DOHH2 (cell line): Measurements from ENCODE around the gene ARHGAP20.

Experiments
- H3F3A ChIP-seq: fragments of 200-600 bp; sonication (generic), shearing (Covaris generic); 2 replicates; pipeline ENCODE4 v1.6.0; 2016; ENCODE audit warnings: antibody characterized with exemption, mild to moderate bottlenecking; ENCODE audit not compliant: control insufficient read depth, insufficient read depth
- H3K27ac ChIP-seq: fragments of 200-600 bp; sonication (generic); 2 replicates; pipeline ENCODE4 v1.5.1; 2014; ENCODE audit warnings: low read depth, mild to moderate bottlenecking, low read length, moderate library complexity
- H3K27me3 ChIP-seq: fragments of 200-600 bp; sonication (generic); 2 replicates; pipeline ENCODE4 v1.6.1; 2014; ENCODE audit warnings: mild to moderate bottlenecking, low read length, mixed read lengths; ENCODE audit not compliant: control insufficient read depth
- H3K36me3 ChIP-seq: fragments of 200-600 bp; sonication (generic); 2 replicates; pipeline ENCODE4 v1.6.1; 2014; ENCODE audit warnings: mild to moderate bottlenecking, low read length, moderate library complexity, mixed read lengths; ENCODE audit not compliant: control insufficient read depth
- H3K4me1 ChIP-seq: fragments of 200-600 bp; sonication (generic); 2 replicates; pipeline ENCODE4 v1.6.1; 2014; ENCODE audit warnings: mild to moderate bottlenecking, low read length, mixed read lengths; ENCODE audit not compliant: control insufficient read depth
- H3K4me2 ChIP-seq: fragments of 200-600 bp; sonication (generic); 2 replicates; pipeline ENCODE4 v1.6.0; 2014; ENCODE audit warnings: mild to moderate bottlenecking, low read length, moderate library complexity
- H3K4me3 ChIP-seq: fragments of 200-600 bp; sonication (generic); 2 replicates; pipeline ENCODE4 v1.5.1; 2014; ENCODE audit warnings: mild to moderate bottlenecking, low read length, mixed read lengths
- H3K79me2 ChIP-seq: fragments of 200-600 bp; sonication (generic); 2 replicates; pipeline ENCODE4 v1.6.1; 2014; ENCODE audit warnings: mild to moderate bottlenecking, low read length, mixed read lengths; ENCODE audit not compliant: control insufficient read depth
- H3K9me2 ChIP-seq: fragments of 200-600 bp; sonication (generic); replicated peaks from 2 replicates; pipeline ENCODE4 v1.6.1; 2014; ENCODE audit warnings: mild to moderate bottlenecking, low read length, mixed read lengths; ENCODE audit not compliant: control insufficient read depth
- H3K9me3 ChIP-seq: fragments of 200-600 bp; sonication (generic); 2 replicates; pipeline ENCODE4 v1.6.1; 2014; ENCODE audit warnings: antibody characterized with exemption, low read length, mixed read lengths; ENCODE audit not compliant: control insufficient read depth, insufficient read depth
- H4K20me1 ChIP-seq: fragments of 200-600 bp; sonication (generic); 2 replicates; pipeline ENCODE4 v1.6.0; 2014; ENCODE audit warnings: low read depth, mild to moderate bottlenecking, antibody characterized with exemption, low read length, moderate library complexity; ENCODE audit not compliant: control insufficient read depth, insufficient read depth
- CTCF ChIP-seq: fragments of 200-600 bp; sonication (generic); IDR thresholded peaks from one replicate; pipeline ENCODE4 v1.5.1; 2014; ENCODE audit warnings: antibody characterized with exemption, mild to moderate bottlenecking, low read depth, low read length; ENCODE audit not compliant: poor library complexity, severe bottlenecking
- EZH2phosphoT487 ChIP-seq: fragments of 200-600 bp; sonication (generic); IDR thresholded peaks from 2 replicates; pipeline ENCODE4 v1.6.1; 2017; ENCODE audit warnings: borderline replicate concordance, mild to moderate bottlenecking, antibody characterized with exemption, low read length, moderate library complexity, mixed read lengths

ARHGAP20 gene

GRCh38 chr11:110665689-110666465, 46.4 kb downstream of the ARHGAP20 start:
- no peaks in the 10 kb centered on the region for H4K20me1 ChIP-seq
- TF ChIP-seq EZH2phosphoT487 (no peak), CTCF (no peak)

GRCh38 chr11:110655967-110656366, 56.3 kb downstream of the ARHGAP20 start:
- Histone ChIP-seq H3K27ac (no peak overlapping the region), H3K27me3 (no peaks in the 10 kb centered on the region)
- TF ChIP-seq EZH2phosphoT487 (no peak), CTCF (no peak)

More at GRCh38 chr11:110665689-110666465, 46.4 kb downstream of the ARHGAP20 start:
- Histone ChIP-seq H3K36me3 (no peaks in the 10 kb centered on the region), H3K27me3 (no peaks in the 10 kb centered on the region), H3K79me2 (no peaks in the 10 kb centered on the region), H3K9me2 (no peaks in the 10 kb centered on the region), H3K9me3 (no peaks in the 10 kb centered on the region), H3K4me1 (no peaks in the 10 kb centered on the region), H3K4me2 (no peak overlapping the region), H3K4me3 (no peak overlapping the region), H3K27ac (no peak overlapping the region), H3F3A (no peaks in the 10 kb centered on the region)

GRCh38 chr11:110654456-110654855, 57.8 kb downstream of the ARHGAP20 start:
- TF ChIP-seq EZH2phosphoT487 = no peak
- TF ChIP-seq CTCF = no peak
- no peaks in the 10 kb centered on the region for H3K4me1 ChIP-seq
- H4K20me1 ChIP-seq = no peaks in the 10 kb centered on the region
- no peaks in the 10 kb centered on the region for H3K27me3 ChIP-seq
- H3K79me2 ChIP-seq = no peaks in the 10 kb centered on the region
- no peaks in the 10 kb centered on the region for H3K36me3 ChIP-seq
- no peak overlapping the region for H3K4me2 ChIP-seq
- no peak overlapping the region for H3K27ac ChIP-seq
- no peaks in the 10 kb centered on the region for H3K9me3 ChIP-seq
- no peaks in the 10 kb centered on the region for H3K9me2 ChIP-seq
- H3K4me3 ChIP-seq = no peak overlapping the region
- no peaks in the 10 kb centered on the region for H3F3A ChIP-seq

More at GRCh38 chr11:110655967-110656366, 56.3 kb downstream of the ARHGAP20 start:
- no peaks in the 10 kb centered on the region for H3K9me2 ChIP-seq
- no peaks in the 10 kb centered on the region for H3K36me3 ChIP-seq
- H3K4me3 ChIP-seq = no peak overlapping the region
- no peaks in the 10 kb centered on the region for H3K4me1 ChIP-seq
- no peaks in the 10 kb centered on the region for H3F3A ChIP-seq
- H3K4me2 ChIP-seq = no peak overlapping the region
- no peaks in the 10 kb centered on the region for H3K79me2 ChIP-seq
- H3K9me3 ChIP-seq = no peaks in the 10 kb centered on the region
- no peaks in the 10 kb centered on the region for H4K20me1 ChIP-seq
